Measurements from ENCODE around the gene TRAPPC2.
"Not testable (repeated sequence)": the region's sequence is repeated elsewhere in the genome, so short reads cannot be mapped to it uniquely, and the experiment has no call there.

TRAPPC2 gene

DNA sequence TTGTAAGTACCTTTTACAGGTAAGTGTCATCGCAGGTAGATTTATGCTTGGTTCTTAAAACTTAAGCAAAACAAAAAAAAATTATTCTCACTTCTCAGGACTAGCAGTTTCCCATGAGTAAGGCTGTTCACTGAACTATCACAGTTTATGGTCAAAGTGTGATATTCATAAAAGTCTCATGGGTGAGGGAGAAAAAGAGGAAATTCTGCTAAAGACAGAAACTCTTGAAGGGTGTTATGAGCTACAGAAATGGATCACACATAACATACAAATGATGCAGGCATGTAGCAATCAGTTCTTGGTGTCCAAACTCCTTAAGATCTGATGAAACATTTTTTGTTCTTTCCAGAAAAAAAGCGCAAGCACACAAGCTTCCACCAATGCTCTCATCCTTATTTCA, 37.0 kb downstream of the TRAPPC2 start:
- peak; percentile 61 to 76 for DNase-seq

DNA sequence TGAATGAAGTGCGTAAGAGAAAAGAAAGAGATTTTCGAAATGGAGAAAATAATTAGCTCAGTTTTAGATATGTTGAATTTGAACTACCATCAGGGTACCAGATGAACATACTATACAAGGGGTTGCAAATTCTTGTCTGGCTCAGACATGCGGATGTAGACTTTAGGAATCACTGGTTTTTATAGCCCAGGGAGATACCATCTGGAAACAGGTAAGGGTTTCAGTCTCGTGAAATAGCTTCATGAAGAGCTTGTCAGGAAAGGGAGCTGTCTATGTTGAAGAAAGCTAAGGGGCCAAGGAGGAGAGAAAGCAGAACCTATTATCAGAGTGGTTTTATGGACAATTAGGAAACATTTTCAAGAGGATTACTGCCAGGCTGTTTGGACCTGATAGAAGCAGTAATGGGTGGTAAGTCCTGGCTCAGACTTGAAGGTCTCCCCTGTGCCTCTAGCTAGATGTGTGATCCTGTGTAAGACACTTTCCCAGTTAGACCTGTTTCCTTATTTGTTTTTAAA, 38.8 kb downstream of the TRAPPC2 start:
- no peak for DNase-seq

DNA sequence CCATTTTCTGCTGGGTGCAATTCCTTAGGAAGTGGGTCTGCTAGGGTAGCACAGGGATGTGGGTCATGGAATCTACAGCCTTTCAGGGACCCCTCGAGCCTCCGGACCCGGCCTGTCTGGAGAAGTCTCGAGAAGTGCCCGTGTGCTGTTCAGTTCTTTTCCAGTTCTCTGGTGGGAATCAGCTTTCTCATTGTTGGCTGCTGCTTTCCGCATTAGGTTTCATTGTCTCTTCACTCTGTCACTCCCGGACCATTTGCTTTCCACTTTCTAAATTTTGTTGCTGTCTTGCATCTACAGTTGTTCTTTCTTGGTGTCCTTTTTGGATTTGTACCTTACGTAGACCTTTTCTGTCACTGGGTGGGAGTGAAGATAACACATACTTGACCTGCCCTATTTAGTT, 39.4 kb downstream of the TRAPPC2 start:
- no peak for DNase-seq

DNA sequence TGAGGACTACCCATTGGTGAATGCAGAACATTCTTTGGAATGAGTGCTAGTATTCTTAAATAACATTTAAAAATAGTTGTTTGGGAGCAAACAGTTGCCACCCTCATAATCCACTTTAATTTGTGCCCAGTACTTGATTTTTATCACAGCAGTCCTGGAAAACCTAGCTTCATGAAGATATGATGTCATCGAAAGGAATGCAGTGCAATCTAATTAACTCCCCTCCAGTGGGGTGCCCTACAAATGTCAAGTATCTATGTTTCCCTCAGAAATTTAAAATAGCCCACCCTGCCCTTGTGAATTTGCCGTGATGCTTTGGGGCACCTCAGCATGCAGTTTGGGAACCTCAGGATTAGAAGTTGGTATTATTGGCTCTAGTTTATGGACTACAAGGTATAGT, 40.1 kb downstream of the TRAPPC2 start:
- DNase-seq, result no peak

GRCh38 chrX:13693341-13693961, 41.0 kb downstream of the TRAPPC2 start:
- no peak for DNase-seq

DNA sequence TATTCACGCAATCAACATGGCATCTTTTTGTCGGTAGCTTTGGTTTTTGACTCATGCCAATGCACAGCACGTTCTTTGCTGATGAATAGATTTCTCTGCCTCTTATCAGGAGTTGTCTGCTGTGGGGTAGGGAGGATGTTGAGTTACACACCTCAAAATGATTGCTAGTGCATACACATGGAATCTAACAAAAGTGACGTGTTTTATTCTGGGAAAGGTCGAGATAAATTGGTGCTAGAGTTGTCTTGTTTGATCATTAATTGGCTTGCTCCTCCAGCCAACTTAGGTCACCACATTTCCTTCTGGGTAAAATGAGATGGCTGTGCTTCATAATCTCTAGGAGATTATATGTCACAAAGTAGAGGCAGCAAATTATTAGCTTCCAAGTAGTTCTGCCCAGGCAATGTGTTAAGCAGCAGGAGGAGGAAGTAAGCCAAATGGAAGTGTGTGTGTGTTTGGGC, 41.6 kb downstream of the TRAPPC2 start:
- DNase-seq, result no peak

- DNase-seq, result no peak
These were observed 42.5 kb downstream of the TRAPPC2 start for GRCh38 chrX:13691841-13692371.

DNA sequence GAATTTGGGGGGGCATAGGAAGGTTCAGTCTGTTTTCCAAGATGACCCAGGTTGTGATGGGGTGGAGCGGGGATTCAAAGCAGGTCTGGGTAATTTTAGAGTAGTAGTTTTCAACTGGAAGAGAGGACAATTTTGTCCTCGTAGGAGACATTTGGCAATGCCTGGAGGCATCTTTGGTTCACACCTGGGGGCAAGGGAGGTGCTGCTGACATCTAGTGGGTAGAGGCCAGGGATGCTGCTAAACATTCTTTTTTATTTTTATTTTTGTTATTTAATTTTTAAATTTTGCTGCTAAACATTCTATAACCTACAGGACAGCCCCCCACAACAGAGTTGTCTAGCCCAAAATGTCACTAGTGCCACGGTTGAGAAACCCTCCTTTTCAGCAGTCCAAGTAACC, 43.6 kb downstream of the TRAPPC2 start:
- no peak for DNase-seq

GRCh38 chrX:13689741-13690211, 44.6 kb downstream of the TRAPPC2 start:
- DNase-seq, result peak in 1 of 2 donors; percentile 29

DNA sequence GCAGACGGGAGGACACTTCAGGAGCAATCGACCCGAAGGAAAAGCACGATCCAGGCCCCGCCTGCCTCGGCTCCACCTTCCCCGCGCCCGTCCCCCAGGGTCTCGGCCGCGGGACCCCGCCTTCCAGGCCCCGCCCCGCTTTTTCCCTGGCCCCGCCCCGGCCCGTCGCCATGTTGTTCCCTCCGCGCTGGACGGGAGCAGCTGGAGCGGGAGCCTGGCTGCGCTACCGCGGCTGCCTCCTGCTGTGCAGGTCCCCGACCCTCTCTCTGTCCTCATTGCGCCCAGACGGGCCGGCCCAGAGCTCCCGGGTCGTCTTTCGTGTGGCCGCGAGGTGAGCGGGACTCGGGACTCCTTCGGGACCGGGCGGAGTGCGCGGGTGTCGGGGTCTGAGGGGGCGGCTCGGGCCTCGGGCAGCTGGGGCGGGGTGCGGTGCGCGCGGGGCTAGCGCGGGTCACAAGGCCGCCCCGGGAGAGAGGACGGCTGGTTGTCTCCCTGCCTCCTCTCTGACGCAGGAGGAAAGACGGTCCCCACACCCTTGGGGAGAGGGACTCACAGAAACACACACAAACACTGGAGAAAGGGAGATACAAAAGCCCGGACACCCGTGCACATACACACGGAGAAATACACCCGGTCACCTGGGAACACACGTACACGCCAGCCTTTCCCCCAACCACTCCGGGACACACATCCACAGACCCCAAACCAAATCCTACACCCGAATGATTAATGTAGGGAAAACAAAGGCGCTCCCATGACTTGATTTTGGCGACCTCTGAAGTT, 45.3 kb downstream of the TRAPPC2 start, which contains the start of gene RAB9A:
TSS of gene RAB9A (plus strand) at position 171 of the 783 bp plus-strand sequence. CDS start 19,619 bp downstream, outside the sequence.
- peak; percentile 75 to 78 for DNase-seq

DNA sequence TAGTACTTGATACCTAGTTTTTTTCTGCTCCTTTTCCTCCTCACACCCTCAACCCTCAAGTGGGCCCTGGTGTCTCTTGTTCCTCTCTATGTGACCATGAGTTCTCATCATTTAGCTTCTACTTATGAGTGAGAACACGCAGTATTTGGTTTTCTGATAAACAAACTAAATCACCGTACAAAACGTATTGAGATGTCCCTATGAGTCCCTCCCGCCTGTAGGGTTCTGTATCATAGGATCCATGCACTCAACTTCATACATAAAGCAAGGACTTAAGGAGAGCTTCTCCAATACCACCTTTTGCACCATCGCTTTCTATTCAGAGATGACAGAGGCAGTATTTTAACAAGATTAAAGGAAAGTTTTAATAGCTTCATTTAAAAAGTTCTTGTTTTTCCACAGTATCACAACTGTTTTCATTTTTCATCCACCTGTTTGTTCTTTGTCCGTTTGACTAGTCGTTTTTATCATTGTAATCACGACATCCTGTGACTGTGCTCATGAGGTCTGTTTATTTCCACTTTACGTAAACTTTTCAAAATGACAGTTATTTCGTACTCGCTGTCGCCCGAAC, 45.9 kb downstream of the TRAPPC2 start:
- no peak for DNase-seq

GRCh38 chrX:13687203-13687602, 47.2 kb downstream of the TRAPPC2 start:
- peak in 1 of 2 donors; percentile 31 for DNase-seq

GRCh38 chrX:13685126-13685763, 49.2 kb downstream of the TRAPPC2 start:
- DNase-seq, result no peak

DNA sequence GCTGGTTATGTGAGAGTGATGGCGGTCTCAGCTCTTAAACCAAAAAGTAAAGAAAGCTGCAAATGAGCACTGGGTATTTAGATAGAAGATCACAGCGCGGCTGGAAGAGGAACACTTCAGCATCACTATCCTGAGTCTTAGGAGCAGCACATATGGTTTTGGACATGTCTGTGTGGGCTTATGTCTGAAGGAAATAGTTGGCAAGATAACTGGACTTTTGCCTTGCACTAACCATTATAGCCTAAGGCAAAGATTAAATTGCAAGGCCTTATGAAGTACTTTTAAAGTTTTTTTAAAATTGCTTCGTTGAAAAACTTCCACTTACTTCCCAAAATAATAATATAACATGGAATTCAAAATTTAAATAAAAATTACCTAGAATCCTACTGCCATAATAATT, 50.1 kb downstream of the TRAPPC2 start:
- DNase-seq, result no peak

DNA sequence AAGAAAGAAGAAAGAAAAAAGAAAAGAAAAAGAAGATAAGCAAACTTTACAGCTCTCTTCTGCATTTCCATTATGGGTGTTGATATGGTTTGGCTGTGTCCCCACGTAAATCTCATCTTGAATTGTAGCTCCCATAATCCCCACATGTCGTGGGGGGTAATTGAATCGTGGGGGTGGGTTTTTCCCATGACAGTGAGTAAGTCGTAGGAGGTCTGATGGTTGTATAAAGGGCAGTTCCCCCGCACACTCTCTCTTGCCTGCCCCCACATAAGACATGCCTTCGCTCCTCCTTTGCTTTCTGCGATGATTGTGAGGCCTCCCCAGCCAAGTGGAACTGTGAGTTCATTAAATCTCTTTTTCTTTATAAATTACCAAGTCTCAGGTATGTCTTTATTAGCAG, 52.8 kb downstream of the TRAPPC2 start:
- DNase-seq, result no peak

GRCh38 chrX:13679700-13680099, 54.7 kb downstream of the TRAPPC2 start:
- not testable (repeated sequence) for DNase-seq

DNA sequence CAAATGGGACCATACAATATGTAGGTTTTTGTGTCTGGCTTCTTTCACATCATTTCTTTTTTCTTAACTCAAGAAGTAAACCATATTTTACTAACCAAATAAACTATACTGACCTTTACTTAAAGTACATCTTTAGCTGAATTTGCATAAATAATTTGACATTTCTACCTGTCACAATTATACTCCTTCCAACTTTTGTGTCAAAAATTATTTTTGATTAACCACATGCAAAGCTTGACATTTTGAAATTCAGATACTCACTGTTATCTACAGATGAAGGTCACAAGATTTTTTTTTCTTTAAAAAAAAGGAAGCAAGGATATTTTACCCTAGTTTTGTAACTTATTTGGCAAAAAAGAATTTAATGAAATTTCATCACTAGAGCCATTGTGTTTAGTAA, 57.5 kb downstream of the TRAPPC2 start:
- peak in 1 of 2 donors; percentile 51 for DNase-seq

GRCh38 chrX:13673016-13673415, 61.4 kb downstream of the TRAPPC2 start:
- DNase-seq, result no peak

DNA sequence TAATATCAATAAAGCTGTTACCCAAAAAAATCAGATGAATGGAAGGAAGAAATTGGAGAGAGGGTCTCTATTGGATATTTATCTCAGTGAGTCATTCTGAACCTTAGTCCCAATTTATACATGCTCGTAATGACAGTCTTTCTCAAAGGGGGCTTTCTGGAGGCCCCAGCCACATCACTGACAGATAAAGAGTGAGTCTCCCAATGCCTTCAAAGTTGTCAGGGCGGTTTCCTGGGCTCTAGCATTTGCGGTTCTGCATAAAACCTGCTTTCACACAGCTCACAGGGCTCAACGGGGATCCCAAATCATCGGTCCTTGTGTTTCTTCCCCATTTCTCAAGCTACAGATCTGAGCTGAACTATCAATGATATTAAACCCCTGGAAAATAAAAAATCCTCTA, 64.2 kb downstream of the TRAPPC2 start:
- no peak for DNase-seq

DNA sequence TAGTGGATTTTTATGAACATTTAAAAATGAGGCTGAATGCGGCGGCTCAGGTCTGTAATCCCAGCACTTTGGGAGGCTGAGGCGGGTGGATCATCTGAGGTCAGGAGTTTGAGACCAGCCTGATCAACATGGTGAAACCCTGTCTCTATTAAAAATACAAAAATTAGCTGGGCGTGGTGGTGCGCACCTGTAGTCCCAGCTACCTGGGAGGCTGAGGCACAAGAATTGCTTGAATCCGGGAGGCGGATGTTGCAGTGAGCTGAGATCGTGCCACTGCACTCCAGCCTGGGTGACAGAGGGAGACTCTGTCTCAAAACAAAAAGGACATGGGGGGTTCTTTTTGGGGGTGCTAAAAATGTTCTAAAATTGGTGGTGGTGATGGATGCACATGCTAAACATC, 64.7 kb downstream of the TRAPPC2 start:
- not testable (repeated sequence) for DNase-seq

- peak; percentile 54 to 87 for DNase-seq
These were observed 65.1 kb downstream of the TRAPPC2 start for GRCh38 chrX:13669246-13669737.

GRCh38 chrX:13667919-13668318, 66.5 kb downstream of the TRAPPC2 start:
- no peak for DNase-seq

- DNase-seq, result no peak
These were observed 67.6 kb downstream of the TRAPPC2 start for GRCh38 chrX:13666836-13667235.
